Astrocyte of the spinal cord (primary cell): ENCODE data around the gene ALG6.

Experiments used
- DNase-seq: peaks from one replicate; pipeline ENCODE4 v3.0.0; 2011; ENCODE audit warnings: low read depth, low spot score
- H3K4me3 ChIP-seq: 2 replicates; pipeline ENCODE4 v1.5.1; 2011; ENCODE audit warnings: low read depth, mild to moderate bottlenecking, low read length, moderate library complexity
- in situ Hi-C: cut with HindIII; loops from 2 replicates; pipeline ENCODE4 v1.10.0; 2017; ENCODE audit warnings: low sequenced_read_pairs
- TF ChIP-seq, protein P1 (sequence below): IDR thresholded peaks from 2 replicates; pipeline ENCODE4 v1.5.1; 2012; ENCODE audit warnings: low read depth, mild to moderate bottlenecking, low read length, inconsistent platforms

The ALG6 gene

DNA sequence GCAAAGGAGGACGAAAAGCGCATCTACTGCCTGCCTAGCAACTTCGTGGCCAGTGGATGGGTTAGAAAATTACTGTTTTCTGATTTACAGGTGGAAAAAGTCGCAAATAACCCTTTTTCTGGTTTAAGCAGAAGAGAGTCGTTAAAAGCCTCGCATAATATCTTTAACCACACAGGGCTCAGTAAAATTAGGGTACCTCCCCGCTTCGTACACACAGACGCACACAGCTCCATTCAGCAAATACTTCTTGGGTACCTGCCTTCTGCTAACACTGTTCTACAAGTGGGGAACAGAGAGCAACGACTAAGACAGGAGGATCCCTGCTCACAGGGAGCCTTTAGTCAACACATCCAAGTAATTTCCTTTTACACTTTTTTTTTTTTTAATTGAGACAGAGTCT, 704 bp downstream of the ALG6 start:
- no peak for DNase-seq
- in situ Hi-C loops = no loop called here
- peak overlapping the region; percentile 92 for H3K4me3 ChIP-seq
- TF ChIP-seq, protein P1, sequence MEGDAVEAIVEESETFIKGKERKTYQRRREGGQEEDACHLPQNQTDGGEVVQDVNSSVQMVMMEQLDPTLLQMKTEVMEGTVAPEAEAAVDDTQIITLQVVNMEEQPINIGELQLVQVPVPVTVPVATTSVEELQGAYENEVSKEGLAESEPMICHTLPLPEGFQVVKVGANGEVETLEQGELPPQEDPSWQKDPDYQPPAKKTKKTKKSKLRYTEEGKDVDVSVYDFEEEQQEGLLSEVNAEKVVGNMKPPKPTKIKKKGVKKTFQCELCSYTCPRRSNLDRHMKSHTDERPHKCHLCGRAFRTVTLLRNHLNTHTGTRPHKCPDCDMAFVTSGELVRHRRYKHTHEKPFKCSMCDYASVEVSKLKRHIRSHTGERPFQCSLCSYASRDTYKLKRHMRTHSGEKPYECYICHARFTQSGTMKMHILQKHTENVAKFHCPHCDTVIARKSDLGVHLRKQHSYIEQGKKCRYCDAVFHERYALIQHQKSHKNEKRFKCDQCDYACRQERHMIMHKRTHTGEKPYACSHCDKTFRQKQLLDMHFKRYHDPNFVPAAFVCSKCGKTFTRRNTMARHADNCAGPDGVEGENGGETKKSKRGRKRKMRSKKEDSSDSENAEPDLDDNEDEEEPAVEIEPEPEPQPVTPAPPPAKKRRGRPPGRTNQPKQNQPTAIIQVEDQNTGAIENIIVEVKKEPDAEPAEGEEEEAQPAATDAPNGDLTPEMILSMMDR = no peak

DNA sequence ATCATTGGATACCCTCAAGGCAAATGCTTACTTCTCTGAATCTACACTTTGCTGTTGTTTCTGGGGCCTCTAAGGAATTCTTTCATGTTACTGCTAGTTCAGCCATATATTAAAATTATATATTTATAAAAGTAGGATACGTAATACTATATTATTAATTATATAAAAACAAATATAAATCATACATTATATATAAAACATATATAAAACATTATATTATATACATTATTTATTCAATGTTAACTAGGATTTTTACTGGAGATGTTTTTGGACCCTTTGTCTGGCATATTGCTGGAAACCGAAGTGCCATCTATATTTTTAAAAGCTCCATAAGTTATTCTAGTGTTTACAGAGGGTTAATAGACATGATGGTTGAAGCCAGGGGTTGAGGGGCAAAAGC, 12.2 kb downstream of the ALG6 start:
- no peak overlapping the region for H3K4me3 ChIP-seq
- in situ Hi-C loops = no loop called here
- TF ChIP-seq, protein P1 = no peak
- DNase-seq = no peak

DNA sequence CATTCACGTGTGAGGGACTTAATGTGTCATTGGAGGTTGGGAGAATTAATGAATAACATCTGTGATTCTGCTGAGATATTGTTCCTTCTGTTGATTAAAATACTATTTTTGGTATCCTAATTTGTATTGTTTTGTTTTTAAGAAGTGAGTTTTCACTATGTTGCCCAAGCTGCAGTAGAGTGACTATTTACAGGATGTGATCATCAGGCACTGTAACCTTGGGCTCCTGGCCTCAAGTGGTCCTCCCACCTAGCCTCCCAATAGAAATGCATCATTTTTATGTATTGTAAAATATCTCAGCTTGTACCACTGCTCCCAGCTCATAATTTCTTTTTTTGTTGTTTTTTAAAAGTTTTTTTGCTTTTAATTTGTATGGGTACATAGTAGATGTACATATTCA, 14.3 kb downstream of the ALG6 start:
- H3K4me3 ChIP-seq = no peak overlapping the region
- DNase-seq = no peak
- in situ Hi-C loops = no loop called here
- TF ChIP-seq, protein P1 = no peak

DNA sequence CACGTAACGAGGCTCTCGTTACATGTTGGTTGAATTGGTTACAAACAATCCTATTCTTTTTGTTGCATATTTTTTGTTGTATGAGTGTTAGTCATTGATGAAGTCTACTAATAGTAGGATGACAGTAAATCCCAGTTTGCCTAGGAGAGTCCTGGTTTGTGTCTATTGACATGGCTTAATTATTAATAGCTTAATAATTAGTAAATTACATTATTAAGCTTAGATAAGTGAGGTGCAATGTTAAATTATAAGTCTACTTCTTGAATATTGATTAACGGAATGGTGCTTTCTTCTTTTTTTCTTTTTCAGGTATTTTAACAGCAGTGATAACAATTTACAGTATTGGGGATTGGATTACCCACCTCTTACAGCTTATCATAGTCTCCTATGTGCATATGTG, 34.5 kb downstream of the ALG6 start:
- no peak for DNase-seq
- H3K4me3 ChIP-seq = no peak overlapping the region
- in situ Hi-C loops = no loop called here
- TF ChIP-seq, protein P1 = no peak

DNA sequence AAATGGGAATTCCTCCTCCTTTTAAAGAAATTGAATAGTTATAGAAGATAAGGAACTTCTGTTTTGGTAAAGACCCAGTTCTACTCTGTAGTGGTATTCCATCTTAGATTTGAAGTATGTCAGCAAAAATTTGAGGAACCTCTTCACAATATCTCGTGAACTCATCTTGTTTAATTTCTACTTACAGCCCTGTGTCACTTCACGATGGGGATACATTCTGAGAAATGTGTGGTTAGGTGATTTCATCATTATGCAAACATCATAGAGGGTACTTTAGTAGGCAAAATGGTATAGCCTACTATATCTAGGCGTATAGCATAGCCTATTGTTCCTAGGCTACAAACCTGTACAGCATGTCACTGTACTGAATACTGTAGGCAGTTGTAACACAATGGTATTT, 36.0 kb downstream of the ALG6 start:
- H3K4me3 ChIP-seq = no peak overlapping the region
- no peak for DNase-seq
- in situ Hi-C loops = no loop called here
- TF ChIP-seq, protein P1 = no peak

DNA sequence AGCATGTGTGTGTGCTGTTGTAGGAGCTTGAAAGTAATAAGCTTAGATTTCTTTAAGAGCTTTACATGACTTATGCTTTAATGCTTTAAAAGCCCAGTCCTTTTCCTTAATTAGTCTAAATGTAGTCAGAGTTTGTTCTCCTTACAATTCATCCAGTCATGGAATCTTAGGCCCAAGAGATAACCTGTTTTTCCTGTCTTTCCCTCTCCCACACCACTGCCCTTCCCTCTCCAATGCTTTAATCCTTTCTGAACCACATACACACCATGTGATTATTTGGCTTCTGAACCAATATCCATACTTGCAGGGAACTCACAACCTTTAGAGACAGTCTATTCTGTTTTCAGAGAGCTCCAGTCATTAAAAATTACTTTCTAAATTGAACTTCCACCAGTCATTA, 37.6 kb downstream of the ALG6 start:
- no peak for DNase-seq
- TF ChIP-seq, protein P1 = no peak
- H3K4me3 ChIP-seq = no peak overlapping the region
- in situ Hi-C loops = no loop called here

DNA sequence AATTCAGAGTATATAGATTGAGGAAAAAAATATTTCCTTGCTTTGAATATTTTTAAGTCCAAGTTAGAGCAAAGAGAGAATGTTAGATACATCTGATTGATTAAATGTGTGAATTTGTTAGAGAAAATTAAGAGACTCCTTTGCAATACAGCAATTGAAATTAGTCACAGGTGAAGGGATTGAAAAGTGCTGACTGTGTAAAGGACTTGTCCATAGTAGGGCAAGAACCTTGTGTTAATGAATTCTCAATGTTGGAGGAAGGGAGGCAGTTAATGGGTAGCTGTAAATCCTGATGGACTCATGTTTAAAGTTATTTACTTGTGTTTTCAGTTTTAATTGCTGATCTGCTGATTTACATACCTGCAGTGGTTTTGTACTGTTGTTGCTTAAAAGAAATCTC, 38.6 kb downstream of the ALG6 start:
- DNase-seq = no peak
- TF ChIP-seq, protein P1 = no peak
- no peak overlapping the region for H3K4me3 ChIP-seq
- in situ Hi-C loops = no loop called here
